CD4-positive, alpha-beta memory T cell (primary cell): ENCODE data around the gene POLR1E. TPM values are rescaled to one million over a fixed set of nuclear protein-coding genes. Genes with fewer than 3 reads are reported as not detected.

Experiments used
- CTCF ChIA-PET: fragments of 350-600 bp; sonication (Branson Sonifier 250); formaldehyde crosslinking; loops from one replicate; lab custom pipeline; 2021; ENCODE audit warnings: inconsistent platforms; ENCODE audit not compliant: partially characterized antibody; lab: Charles Lee
- POLR2A ChIA-PET: fragments of 350-600 bp; sonication (Branson Sonifier 250); formaldehyde crosslinking; loops from one replicate; lab custom pipeline; 2021; ENCODE audit not compliant: partially characterized antibody; lab: Charles Lee
- DNase-seq, 5 donors: peaks; one replicate each; pipeline versions ENCODE4 v3.0.0 to v3.0.0-alpha.2; 2020 to 2022; ENCODE audit warnings: mixed read lengths in 1 of 5
- H3K27ac ChIP-seq: one replicate; pipeline ENCODE4 v1.7.0; 2013; ENCODE audit warnings: low read depth, low read length
- H3K27me3 ChIP-seq: 2 replicates; pipeline ENCODE4 v1.7.0; 2013; ENCODE audit warnings: mild to moderate bottlenecking, low read length, moderate library complexity; ENCODE audit not compliant: insufficient read depth
- H3K36me3 ChIP-seq: 2 replicates; pipeline ENCODE4 v1.7.0; 2013; ENCODE audit warnings: mild to moderate bottlenecking, low read length, moderate library complexity; ENCODE audit not compliant: insufficient read depth
- H3K4me1 ChIP-seq: 2 replicates; pipeline ENCODE4 v1.7.0; 2013; ENCODE audit warnings: mild to moderate bottlenecking, low read length, moderate library complexity; ENCODE audit not compliant: insufficient read depth
- H3K4me3 ChIP-seq, 2 donors: one replicate each; pipeline ENCODE4 v1.7.0; 2013; ENCODE audit warnings: low read length in 2 of 2, mild to moderate bottlenecking in 1 of 2
- H3K9me3 ChIP-seq, 2 donors: one replicate each; pipeline ENCODE4 v1.7.0; 2013; ENCODE audit warnings: low read length in 2 of 2, control low read depth in 1 of 2; ENCODE audit not compliant: control insufficient read depth in 1 of 2
- H3K27ac Mint-ChIP-seq, 7 donors: one replicate each; pipeline ENCODE4 v1.8.0; 2020 to 2021; ENCODE audit warnings: mixed read lengths in 7 of 7, mild to moderate bottlenecking in 6 of 7, inconsistent platforms in 3 of 7, moderate library complexity in 3 of 7
- H3K27me3 Mint-ChIP-seq, 2 donors: one replicate each; pipeline ENCODE4 v1.8.0; 2020 to 2021; ENCODE audit warnings: mixed read lengths in 2 of 2
- H3K36me3 Mint-ChIP-seq, 2 donors: one replicate each; pipeline ENCODE4 v1.8.0; 2020 to 2021; ENCODE audit warnings: mixed read lengths in 2 of 2, inconsistent platforms in 1 of 2, mild to moderate bottlenecking in 1 of 2
- H3K4me1 Mint-ChIP-seq, 4 donors: one replicate each; pipeline ENCODE4 v1.8.0; 2020 to 2021; ENCODE audit warnings: mixed read lengths in 4 of 4, mild to moderate bottlenecking in 1 of 4
- H3K4me3 Mint-ChIP-seq, 8 donors: one replicate each; pipeline ENCODE4 v1.8.0; 2020 to 2021; ENCODE audit warnings: mixed read lengths in 8 of 8, mild to moderate bottlenecking in 7 of 8, moderate library complexity in 6 of 8, inconsistent platforms in 3 of 8
- H3K9me3 Mint-ChIP-seq, 8 donors: one replicate each; pipeline ENCODE4 v1.8.0; 2020 to 2021; ENCODE audit warnings: mixed read lengths in 8 of 8, mild to moderate bottlenecking in 5 of 8, inconsistent platforms in 3 of 8, moderate library complexity in 1 of 8
- intact Hi-C: fragments of 100-400 bp; cut with micrococcal nuclease; formaldehyde crosslinking; loops from one replicate; pipeline ENCODE4 v1.15.1; 2023
- polyA plus RNA-seq, 2 donors: library from polyadenylated mRNA; unstranded; fragments of 300-500 nt; fragmentation: Illumina TruSeq; gene quantifications; one replicate each; pipeline ENCODE4 v1.2.3, GENCODE V29; 2021
- total RNA-seq, 2 experiments: library from RNA; stranded (reverse); gene quantifications; one replicate each; pipeline ENCODE4 v1.2.3, GENCODE V29; 2021

POLR1E gene
- total and polyA plus RNA-seq, 4 experiments from 2014 or later = 12.2 to 38.2 (median 29.5) TPM

- Mint-ChIP-seq H3K9me3 (no peaks in the 10 kb centered on the region), H3K27ac (peak overlapping the region in 5 of 7 donors; percentile 3 to 63 (median 39)), H3K4me1 (peaks cover 21 to 47% (median 39%) of the 10 kb centered on the region in 4 donors), H3K27me3 (no peaks in the 10 kb centered on the region), H3K36me3 (peaks cover 14 to 18% of the 10 kb centered on the region in 2 donors), H3K4me3 (no peak overlapping the region)
- Histone ChIP-seq H3K27ac (no peak overlapping the region), H3K9me3 (no peaks in the 10 kb centered on the region), H3K4me1 (peaks cover 17% of the 10 kb centered on the region), H3K36me3 (no peaks in the 10 kb centered on the region), H3K27me3 (no peaks in the 10 kb centered on the region), H3K4me3 (no peak overlapping the region)
- CTCF ChIA-PET = interaction anchor here (1.0 kb wide), 1 partner anchor 36 kb away, joined by 6 read pairs; no protein-coding TSS in a partner anchor
- POLR2A ChIA-PET = no interaction called here
- no peak for DNase-seq
- intact Hi-C loops = no loop called here
Observed at GRCh38 chr9:37451628-37452027, 34.1 kb upstream of the POLR1E start.

- Mint-ChIP-seq H3K4me1 (peaks cover 23 to 51% (median 41%) of the 10 kb centered on the region in 4 donors), H3K27me3 (no peaks in the 10 kb centered on the region), H3K4me3 (no peak overlapping the region), H3K9me3 (no peaks in the 10 kb centered on the region), H3K36me3 (peaks cover 14 to 18% of the 10 kb centered on the region in 2 donors), H3K27ac (peak overlapping the region in 4 of 7 donors; percentile 10 to 66 (median 14))
- Histone ChIP-seq H3K4me1 (peaks cover 24% of the 10 kb centered on the region), H3K27ac (no peak overlapping the region), H3K36me3 (no peaks in the 10 kb centered on the region), H3K9me3 (no peaks in the 10 kb centered on the region), H3K27me3 (no peaks in the 10 kb centered on the region), H3K4me3 (no peak overlapping the region)
- intact Hi-C loops = no loop called here
- no peak for DNase-seq
- ChIA-PET POLR2A (no interaction called here), CTCF (interaction anchor here (1.1 kb wide), 1 partner anchor 37 kb away, joined by 3 read pairs; no protein-coding TSS in a partner anchor)
Observed at GRCh38 chr9:37452611-37453010, 33.1 kb upstream of the POLR1E start.

- H3K27me3 Mint-ChIP-seq = no peaks in the 10 kb centered on the region
- H3K9me3 ChIP-seq = no peaks in the 10 kb centered on the region
- H3K27ac ChIP-seq = no peak overlapping the region
- POLR2A ChIA-PET = interaction anchor here (1.8 kb wide), 1 partner anchor 12 kb away, joined by 4 read pairs; no protein-coding TSS in a partner anchor
- intact Hi-C loops = no loop called here
- H3K36me3 ChIP-seq = no peaks in the 10 kb centered on the region
- H3K4me3 Mint-ChIP-seq = no peak overlapping the region
- H3K27me3 ChIP-seq = no peaks in the 10 kb centered on the region
- peaks cover 24 to 54% (median 45%) of the 10 kb centered on the region in 4 donors for H3K4me1 Mint-ChIP-seq
- H3K4me3 ChIP-seq = no peak overlapping the region
- peaks cover 10 to 14% of the 10 kb centered on the region in 2 donors for H3K36me3 Mint-ChIP-seq
- no peak for DNase-seq
- no peaks in the 10 kb centered on the region for H3K9me3 Mint-ChIP-seq
- CTCF ChIA-PET = no interaction called here
- H3K4me1 ChIP-seq = peaks cover 24% of the 10 kb centered on the region
- peak overlapping the region in 3 of 7 donors; percentile 10 to 27 (median 19) for H3K27ac Mint-ChIP-seq
Observed at GRCh38 chr9:37453827-37454226, 31.9 kb upstream of the POLR1E start.

- POLR2A ChIA-PET = interaction anchor here (1.8 kb wide), 1 partner anchor 12 kb away, joined by 4 read pairs; no protein-coding TSS in a partner anchor
- Mint-ChIP-seq H3K4me3 (no peak overlapping the region), H3K36me3 (peaks cover 10 to 14% of the 10 kb centered on the region in 2 donors), H3K27ac (peak overlapping the region in 3 of 7 donors; percentile 10 to 45 (median 19)), H3K4me1 (peaks cover 24 to 55% (median 45%) of the 10 kb centered on the region in 4 donors), H3K27me3 (no peaks in the 10 kb centered on the region), H3K9me3 (no peaks in the 10 kb centered on the region)
- Histone ChIP-seq H3K9me3 (no peaks in the 10 kb centered on the region), H3K4me3 (no peak overlapping the region), H3K27me3 (no peaks in the 10 kb centered on the region), H3K27ac (no peak overlapping the region), H3K4me1 (peaks cover 24% of the 10 kb centered on the region), H3K36me3 (no peaks in the 10 kb centered on the region)
- intact Hi-C loops = no loop called here
- CTCF ChIA-PET = no interaction called here
- no peak for DNase-seq
Observed at GRCh38 chr9:37454238-37454637, 31.5 kb upstream of the POLR1E start.

- no peak for DNase-seq
- Mint-ChIP-seq H3K27me3 (no peaks in the 10 kb centered on the region), H3K4me1 (peaks cover 24 to 60% (median 48%) of the 10 kb centered on the region in 4 donors), H3K27ac (peak overlapping the region in 2 of 7 donors; percentile 12), H3K9me3 (no peaks in the 10 kb centered on the region), H3K4me3 (no peak overlapping the region), H3K36me3 (peaks cover 3 to 10% of the 10 kb centered on the region in 2 donors)
- intact Hi-C loops = no loop called here
- H3K27ac ChIP-seq = no peak overlapping the region
- CTCF ChIA-PET = no interaction called here
- H3K4me1 ChIP-seq = peaks cover 25% of the 10 kb centered on the region
- no peaks in the 10 kb centered on the region for H3K9me3 ChIP-seq
- H3K4me3 ChIP-seq = no peak overlapping the region
- POLR2A ChIA-PET = no interaction called here
- H3K36me3 ChIP-seq = no peaks in the 10 kb centered on the region
- no peaks in the 10 kb centered on the region for H3K27me3 ChIP-seq
Observed at GRCh38 chr9:37455884-37456647, 29.7 kb upstream of the POLR1E start.

- peaks cover 31% of the 10 kb centered on the region for H3K4me1 ChIP-seq
- Mint-ChIP-seq H3K27ac (peak overlapping the region in 3 of 7 donors; percentile 12 to 73 (median 55)), H3K9me3 (no peaks in the 10 kb centered on the region), H3K4me1 (peaks cover 22 to 60% (median 47%) of the 10 kb centered on the region in 4 donors), H3K27me3 (no peaks in the 10 kb centered on the region), H3K4me3 (peak overlapping the region in 1 of 8 donors; percentile 39), H3K36me3 (peaks cover 3 to 8% of the 10 kb centered on the region in 2 donors)
- H3K27me3 ChIP-seq = no peaks in the 10 kb centered on the region
- H3K36me3 ChIP-seq = no peaks in the 10 kb centered on the region
- no peak overlapping the region for H3K4me3 ChIP-seq
- no peaks in the 10 kb centered on the region for H3K9me3 ChIP-seq
- CTCF ChIA-PET = interaction anchor here (1.1 kb wide), 1 partner anchor 50 kb away, joined by 3 read pairs; no protein-coding TSS in a partner anchor
- POLR2A ChIA-PET = no interaction called here
- H3K27ac ChIP-seq = no peak overlapping the region
- intact Hi-C loops = no loop called here
- DNase-seq = no peak
Observed at GRCh38 chr9:37456817-37457216, 28.9 kb upstream of the POLR1E start.

GRCh38 chr9:37464006-37464405 lies 21.7 kb upstream of the POLR1E start:
- H3K4me3 ChIP-seq = no peak overlapping the region
- no peaks in the 10 kb centered on the region for H3K27me3 ChIP-seq
- peak overlapping the region; percentile 96 for H3K27ac ChIP-seq
- H3K9me3 ChIP-seq = no peaks in the 10 kb centered on the region
- ChIA-PET CTCF (interaction anchor here (1.8 to 1.9 kb wide), 2 partner anchors 17 to 49 kb away, joined by 5 to 7 read pairs; no protein-coding TSS in a partner anchor), POLR2A (interaction anchor here (4.4 kb wide), 1 partner anchor 22 kb away, joined by 60 read pairs; the partner anchor contains the start of gene POLR1E)
- Mint-ChIP-seq H3K9me3 (peaks cover 0 to 2% (median 0%) of the 10 kb centered on the region in 8 donors), H3K36me3 (peaks cover 0 to 22% of the 10 kb centered on the region in 2 donors), H3K27me3 (no peaks in the 10 kb centered on the region), H3K4me1 (peaks cover 20 to 55% (median 33%) of the 10 kb centered on the region in 4 donors), H3K27ac (peak overlapping the region; percentile 49 to 99 (median 98)), H3K4me3 (peak overlapping the region; percentile 93 to 99 (median 96))
- no peak for DNase-seq
- peaks cover 35% of the 10 kb centered on the region for H3K4me1 ChIP-seq
- intact Hi-C loops = loop anchor here (10.0 kb wide), 1 partner anchor 291 kb away; the partner anchor contains the start of gene TRMT10B
- no peaks in the 10 kb centered on the region for H3K36me3 ChIP-seq
